ENCODE results near the gene TSPEAR. TPM values are rescaled to one million over a fixed set of nuclear protein-coding genes. Genes with fewer than 3 reads are reported as not detected.
A peak's percentile ranks its signal among the peaks of the same experiment; 100 is the strongest.

The TSPEAR gene
- total and polyA plus RNA-seq, 9 of the 15 experiments (the other 6 are each of a cell fraction or from before 2014, with no cell fraction given): not detected

DNA sequence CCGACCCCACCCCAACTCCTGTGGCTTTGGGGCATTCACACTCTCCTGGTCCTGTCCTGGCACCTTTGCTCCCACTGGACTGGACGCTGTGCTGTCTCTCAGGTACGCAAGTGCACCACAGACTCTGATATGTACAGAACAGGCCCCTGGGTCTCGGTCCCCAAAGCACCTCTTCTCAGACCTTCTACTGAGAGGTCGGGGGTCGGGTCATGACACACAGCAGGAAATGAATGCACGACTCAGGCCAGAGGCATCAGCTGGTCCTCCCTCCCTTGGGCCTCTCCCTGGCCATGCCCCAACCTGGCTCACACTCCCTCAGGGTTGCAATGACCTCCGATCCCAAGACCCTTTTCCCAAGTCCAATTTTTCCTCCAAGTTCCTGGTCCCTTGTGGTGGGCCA, 16.2 kb downstream of the TSPEAR start:
- Histone ChIP-seq H3K36me3 (ENCODE audit: control insufficient read depth, insufficient read depth, low read length) (no peaks in the 10 kb centered on the region), H3K27me3 (ENCODE audit: control insufficient read depth in 2 of 2, insufficient read depth in 2 of 2, low read length in 2 of 2) (peaks cover 20 to 48% of the 10 kb centered on the region in 2 experiments; a peak in 4 of 5 replicates), H3K4me3 (no peak overlapping the region), H3K79me2 (ENCODE audit: control insufficient read depth, insufficient read depth, low read length) (no peaks in the 10 kb centered on the region), H3K4me1 (replicated peaks in 1 of 2; ENCODE audit: control insufficient read depth in 2 of 2, insufficient read depth in 2 of 2, low read length in 2 of 2) (0 out of 5 replicates have a peak, but pooled peaks cover 0 to 4% of the 10 kb centered on the region in 2 experiments), H3K9me3 (replicated peaks; ENCODE audit: control insufficient read depth, insufficient read depth, low read depth, low read length) (no peaks in the 10 kb centered on the region; the same call in 1 of the 2 replicates), H4K20me1 (replicated peaks; ENCODE audit: control insufficient read depth, insufficient read depth, low read length) (no peaks in the 10 kb centered on the region), H2AFZ (ENCODE audit: low read depth, low read length) (no peak overlapping the region), H3K27ac (ENCODE audit: extremely low read depth, low read depth, low read length) (no peak overlapping the region), H3K9ac (ENCODE audit: insufficient read depth in 1 of 2, low read depth in 2 of 2, low read length in 2 of 2) (no peak overlapping the region), H3K9me1 (ENCODE audit: control insufficient read depth, insufficient read depth, low read length) (no peaks in the 10 kb centered on the region), H3K4me2 (ENCODE audit: insufficient read depth, low read length) (no peak overlapping the region)
- intact Hi-C loops (cut with micrococcal nuclease): no loop called here
- BruUV-seq (replicated peaks): no TSS peak
- in situ Hi-C loops (cut with MboI): no loop called here
- peak in 1 of 4 experiments; percentile 6 for DNase-seq (ENCODE audit: extremely low read depth in 1 of 4, low spot score in 3 of 4)
- no peak for FAIRE-seq
- CTCF ChIA-PET (ENCODE audit: low intra/inter-chr PET ratio): no interaction called here
- POLR2A ChIA-PET: interaction anchor here (0.6 to 1.1 kb wide), 2 partner anchors 75 to 94 kb away, joined by 3 to 4 read pairs; no protein-coding TSS in a partner anchor
- 0% methylated on average over 8 of the region's 8 CpGs for WGBS (ENCODE audit: insufficient coverage, low coverage, missing lambda C conversion rate)
- no peak for ATAC-seq
- TF ChIP-seq ELF1 (tag; IDR thresholded peaks at IDR 0.05) (no peak), ZNF77 (CRISPR knock-in tag; IDR thresholded peaks at IDR 0.05) (no peak), SRSF7 (optimal IDR thresholded peaks at IDR 0.05; ENCODE audit: low read depth, low read length) (no peak), CHCHD3 (CRISPR knock-in tag; IDR thresholded peaks at IDR 0.05) (no peak), FIP1L1 (IDR thresholded peaks at IDR 0.05; ENCODE audit: low read depth, low read length, poor library complexity, severe bottlenecking) (no peak), CXXC5 (CRISPR knock-in tag; IDR thresholded peaks at IDR 0.05) (no peak), ILF3 (IDR thresholded peaks at IDR 0.05; ENCODE audit: borderline replicate concordance) (no peak), ZNF696 (CRISPR knock-in tag; conservative IDR thresholded peaks at IDR 0.05) (no peak), RAD21 (CRISPR knock-in tag; conservative IDR thresholded peaks at IDR 0.05 in 1 of 2, IDR thresholded peaks at IDR 0.05 in 1 of 2) (no peak), SLC30A9 (CRISPR knock-in tag; IDR thresholded peaks at IDR 0.05) (no peak), ELF4 (CRISPR knock-in tag; IDR thresholded peaks at IDR 0.05) (no peak), KLF6 (CRISPR knock-in tag; IDR thresholded peaks at IDR 0.05; ENCODE audit: borderline replicate concordance) (no peak), PCBP2 (IDR thresholded peaks at IDR 0.05; ENCODE audit: low read depth, low read length, poor library complexity, severe bottlenecking) (no peak), BHLHE40 (IDR thresholded peaks at IDR 0.05; ENCODE audit: low read length) (no peak)
- TF ChIP-seq, protein P1, sequence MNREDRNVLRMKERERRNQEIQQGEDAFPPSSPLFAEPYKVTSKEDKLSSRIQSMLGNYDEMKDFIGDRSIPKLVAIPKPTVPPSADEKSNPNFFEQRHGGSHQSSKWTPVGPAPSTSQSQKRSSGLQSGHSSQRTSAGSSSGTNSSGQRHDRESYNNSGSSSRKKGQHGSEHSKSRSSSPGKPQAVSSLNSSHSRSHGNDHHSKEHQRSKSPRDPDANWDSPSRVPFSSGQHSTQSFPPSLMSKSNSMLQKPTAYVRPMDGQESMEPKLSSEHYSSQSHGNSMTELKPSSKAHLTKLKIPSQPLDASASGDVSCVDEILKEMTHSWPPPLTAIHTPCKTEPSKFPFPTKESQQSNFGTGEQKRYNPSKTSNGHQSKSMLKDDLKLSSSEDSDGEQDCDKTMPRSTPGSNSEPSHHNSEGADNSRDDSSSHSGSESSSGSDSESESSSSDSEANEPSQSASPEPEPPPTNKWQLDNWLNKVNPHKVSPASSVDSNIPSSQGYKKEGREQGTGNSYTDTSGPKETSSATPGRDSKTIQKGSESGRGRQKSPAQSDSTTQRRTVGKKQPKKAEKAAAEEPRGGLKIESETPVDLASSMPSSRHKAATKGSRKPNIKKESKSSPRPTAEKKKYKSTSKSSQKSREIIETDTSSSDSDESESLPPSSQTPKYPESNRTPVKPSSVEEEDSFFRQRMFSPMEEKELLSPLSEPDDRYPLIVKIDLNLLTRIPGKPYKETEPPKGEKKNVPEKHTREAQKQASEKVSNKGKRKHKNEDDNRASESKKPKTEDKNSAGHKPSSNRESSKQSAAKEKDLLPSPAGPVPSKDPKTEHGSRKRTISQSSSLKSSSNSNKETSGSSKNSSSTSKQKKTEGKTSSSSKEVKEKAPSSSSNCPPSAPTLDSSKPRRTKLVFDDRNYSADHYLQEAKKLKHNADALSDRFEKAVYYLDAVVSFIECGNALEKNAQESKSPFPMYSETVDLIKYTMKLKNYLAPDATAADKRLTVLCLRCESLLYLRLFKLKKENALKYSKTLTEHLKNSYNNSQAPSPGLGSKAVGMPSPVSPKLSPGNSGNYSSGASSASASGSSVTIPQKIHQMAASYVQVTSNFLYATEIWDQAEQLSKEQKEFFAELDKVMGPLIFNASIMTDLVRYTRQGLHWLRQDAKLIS (CRISPR knock-in tag; IDR thresholded peaks at IDR 0.05): no peak
- TF ChIP-seq, protein P2, sequence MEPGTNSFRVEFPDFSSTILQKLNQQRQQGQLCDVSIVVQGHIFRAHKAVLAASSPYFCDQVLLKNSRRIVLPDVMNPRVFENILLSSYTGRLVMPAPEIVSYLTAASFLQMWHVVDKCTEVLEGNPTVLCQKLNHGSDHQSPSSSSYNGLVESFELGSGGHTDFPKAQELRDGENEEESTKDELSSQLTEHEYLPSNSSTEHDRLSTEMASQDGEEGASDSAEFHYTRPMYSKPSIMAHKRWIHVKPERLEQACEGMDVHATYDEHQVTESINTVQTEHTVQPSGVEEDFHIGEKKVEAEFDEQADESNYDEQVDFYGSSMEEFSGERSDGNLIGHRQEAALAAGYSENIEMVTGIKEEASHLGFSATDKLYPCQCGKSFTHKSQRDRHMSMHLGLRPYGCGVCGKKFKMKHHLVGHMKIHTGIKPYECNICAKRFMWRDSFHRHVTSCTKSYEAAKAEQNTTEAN (CRISPR knock-in tag; IDR thresholded peaks at IDR 0.05): no peak
- TF ChIP-seq, protein P3, sequence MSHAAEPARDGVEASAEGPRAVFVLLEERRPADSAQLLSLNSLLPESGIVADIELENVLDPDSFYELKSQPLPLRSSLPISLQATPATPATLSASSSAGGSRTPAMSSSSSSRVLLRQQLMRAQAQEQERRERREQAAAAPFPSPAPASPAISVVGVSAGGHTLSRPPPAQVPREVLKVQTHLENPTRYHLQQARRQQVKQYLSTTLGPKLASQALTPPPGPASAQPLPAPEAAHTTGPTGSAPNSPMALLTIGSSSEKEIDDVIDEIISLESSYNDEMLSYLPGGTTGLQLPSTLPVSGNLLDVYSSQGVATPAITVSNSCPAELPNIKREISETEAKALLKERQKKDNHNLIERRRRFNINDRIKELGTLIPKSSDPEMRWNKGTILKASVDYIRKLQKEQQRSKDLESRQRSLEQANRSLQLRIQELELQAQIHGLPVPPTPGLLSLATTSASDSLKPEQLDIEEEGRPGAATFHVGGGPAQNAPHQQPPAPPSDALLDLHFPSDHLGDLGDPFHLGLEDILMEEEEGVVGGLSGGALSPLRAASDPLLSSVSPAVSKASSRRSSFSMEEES (CRISPR knock-in tag; IDR thresholded peaks at IDR 0.05): no peak
